Activated T-cell treated with anti-CD3 and anti-CD28 coated beads, Interleukin-2, amount 50 U/mL, for 48 hours (primary cell): ENCODE measurements around the gene SLC25A18.
"Not testable (repeated sequence)": the region's sequence is repeated elsewhere in the genome, so short reads cannot be mapped to it uniquely, and the experiment has no call there.

Source experiments
- DNase-seq, 2 experiments: peaks; one replicate each; pipeline ENCODE4 v3.0.0-alpha.2; 2020

Gene SLC25A18

GRCh38 chr22:17562906-17563870, at the start of gene SLC25A18:
TSS of gene SLC25A18 (plus strand) at chr22:17563498. CDS start at chr22:17579945, 16,447 bp downstream.
- DNase-seq: no peak

GRCh38 chr22:17513612-17514011, 49.7 kb upstream of the SLC25A18 start:
- no peak for DNase-seq

GRCh38 chr22:17514084-17514483, 49.2 kb upstream of the SLC25A18 start:
- no peak for DNase-seq

GRCh38 chr22:17518406-17518805, 44.9 kb upstream of the SLC25A18 start:
- DNase-seq: no peak

- not testable (repeated sequence) for DNase-seq
Observed at GRCh38 chr22:17521971-17522370, 41.3 kb upstream of the SLC25A18 start.

- DNase-seq: no peak
Observed at GRCh38 chr22:17523925-17524324, 39.4 kb upstream of the SLC25A18 start.

GRCh38 chr22:17536269-17536668, 27.0 kb upstream of the SLC25A18 start:
- no peak for DNase-seq

- no peak for DNase-seq
Observed at GRCh38 chr22:17537155-17537554, 26.1 kb upstream of the SLC25A18 start.

- no peak for DNase-seq
Observed at GRCh38 chr22:17540481-17540880, 22.8 kb upstream of the SLC25A18 start.

GRCh38 chr22:17541476-17541875, 21.8 kb upstream of the SLC25A18 start:
- no peak for DNase-seq

- DNase-seq: no peak
Observed at GRCh38 chr22:17542452-17542851, 20.8 kb upstream of the SLC25A18 start.

GRCh38 chr22:17548010-17548755, 15.1 kb upstream of the SLC25A18 start:
- no peak for DNase-seq

GRCh38 chr22:17548756-17549035, 14.6 kb upstream of the SLC25A18 start:
- DNase-seq: no peak

GRCh38 chr22:17549183-17549582, 14.1 kb upstream of the SLC25A18 start:
- DNase-seq: no peak

- no peak for DNase-seq
Observed at GRCh38 chr22:17549655-17550054, 13.6 kb upstream of the SLC25A18 start.

GRCh38 chr22:17552737-17553136, 10.6 kb upstream of the SLC25A18 start:
- DNase-seq: no peak

- DNase-seq: no peak
Observed at GRCh38 chr22:17554814-17555213, 8.5 kb upstream of the SLC25A18 start.

- DNase-seq: no peak
Observed at GRCh38 chr22:17559188-17559587, 4.1 kb upstream of the SLC25A18 start.

- no peak for DNase-seq
Observed at GRCh38 chr22:17563936-17564391, 666 bp downstream of the SLC25A18 start.

- not testable (repeated sequence) for DNase-seq
Observed at GRCh38 chr22:17566016-17566687, 2.9 kb downstream of the SLC25A18 start.

- no peak for DNase-seq
Observed at GRCh38 chr22:17566776-17567175, 3.5 kb downstream of the SLC25A18 start.

- DNase-seq: no peak
Observed at GRCh38 chr22:17569971-17570511, 6.7 kb downstream of the SLC25A18 start.
